ENCODE data around the gene CTSH.
"Not testable (repeated sequence)": the region's sequence is repeated elsewhere in the genome, so short reads cannot be mapped to it uniquely, and the experiment has no call there.

CTSH gene

GRCh38 chr15:78904599-78905358, 40.1 kb downstream of the CTSH start:
- H3K4me3 ChIP-seq (ENCODE audit: low read length), result no peak overlapping the region
- DNase-seq (ENCODE audit: low read depth), result no peak
- TF ChIP-seq CTCF (IDR thresholded peaks at IDR 0.05; ENCODE audit: insufficient read depth, low read depth, low read length, missing control alignments), result no peak

GRCh38 chr15:78902281-78903032, 42.4 kb downstream of the CTSH start:
- DNase-seq (ENCODE audit: low read depth), result not testable (repeated sequence)

GRCh38 chr15:78900819-78901533, 43.9 kb downstream of the CTSH start:
- DNase-seq (ENCODE audit: low read depth); H3K4me3 ChIP-seq (ENCODE audit: low read length): not testable (repeated sequence)

More at GRCh38 chr15:78902281-78903032, 42.4 kb downstream of the CTSH start:
- not testable (repeated sequence) for H3K4me3 ChIP-seq (ENCODE audit: low read length)

GRCh38 chr15:78898540-78898939, 46.3 kb downstream of the CTSH start:
- DNase-seq (ENCODE audit: low read depth), result no peak
- no peak overlapping the region for H3K4me3 ChIP-seq (ENCODE audit: low read length)
- no peak for TF ChIP-seq CTCF (IDR thresholded peaks at IDR 0.05; ENCODE audit: insufficient read depth, low read depth, low read length, missing control alignments)

GRCh38 chr15:78895471-78895870, 49.4 kb downstream of the CTSH start:
- TF ChIP-seq CTCF (IDR thresholded peaks at IDR 0.05; ENCODE audit: insufficient read depth, low read depth, low read length, missing control alignments), result no peak
- H3K4me3 ChIP-seq (ENCODE audit: low read length), result no peak overlapping the region
- no peak for DNase-seq (ENCODE audit: low read depth)

GRCh38 chr15:78893538-78893937, 51.3 kb downstream of the CTSH start:
- no peak for TF ChIP-seq CTCF (IDR thresholded peaks at IDR 0.05; ENCODE audit: insufficient read depth, low read depth, low read length, missing control alignments)
- no peak for DNase-seq (ENCODE audit: low read depth)
- no peak overlapping the region for H3K4me3 ChIP-seq (ENCODE audit: low read length)

- no peak overlapping the region for H3K4me3 ChIP-seq (ENCODE audit: low read length)
- no peak for DNase-seq (ENCODE audit: low read depth)
- TF ChIP-seq CTCF (IDR thresholded peaks at IDR 0.05; ENCODE audit: insufficient read depth, low read depth, low read length, missing control alignments), result no peak
Measured at GRCh38 chr15:78889000-78889399, 55.8 kb downstream of the CTSH start.

All from epithelial cell of esophagus (primary cell).